ENCODE results near the gene GREB1.
A peak's percentile ranks its signal among the peaks of the same experiment; 100 is the strongest.

Gene GREB1

DNA sequence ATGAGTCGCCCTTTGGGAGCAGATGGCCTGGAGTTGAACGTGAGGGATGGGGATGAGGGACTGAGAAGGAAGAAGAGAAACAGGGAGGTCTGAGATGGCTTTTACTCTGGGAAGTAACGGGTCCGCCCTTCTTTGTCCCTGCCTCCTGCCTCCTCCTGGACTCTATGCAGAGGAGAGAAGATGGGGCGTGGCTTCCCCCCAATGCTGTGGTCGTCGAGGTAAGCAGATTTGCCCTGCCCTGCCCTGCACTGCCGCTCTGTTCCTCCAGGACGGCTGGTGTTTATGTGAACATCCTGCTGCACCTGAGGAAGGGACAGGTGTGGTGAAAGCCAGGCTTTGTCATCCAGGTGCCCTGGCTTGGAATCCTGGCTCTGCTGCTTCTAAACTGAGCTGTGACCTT, 149.6 kb downstream of the GREB1 start:
- DNase-seq (ENCODE audit: low spot score): no peak

GRCh38 chr2:11683966-11684365, 150.1 kb downstream of the GREB1 start:
- no peak for DNase-seq (ENCODE audit: low spot score)

DNA sequence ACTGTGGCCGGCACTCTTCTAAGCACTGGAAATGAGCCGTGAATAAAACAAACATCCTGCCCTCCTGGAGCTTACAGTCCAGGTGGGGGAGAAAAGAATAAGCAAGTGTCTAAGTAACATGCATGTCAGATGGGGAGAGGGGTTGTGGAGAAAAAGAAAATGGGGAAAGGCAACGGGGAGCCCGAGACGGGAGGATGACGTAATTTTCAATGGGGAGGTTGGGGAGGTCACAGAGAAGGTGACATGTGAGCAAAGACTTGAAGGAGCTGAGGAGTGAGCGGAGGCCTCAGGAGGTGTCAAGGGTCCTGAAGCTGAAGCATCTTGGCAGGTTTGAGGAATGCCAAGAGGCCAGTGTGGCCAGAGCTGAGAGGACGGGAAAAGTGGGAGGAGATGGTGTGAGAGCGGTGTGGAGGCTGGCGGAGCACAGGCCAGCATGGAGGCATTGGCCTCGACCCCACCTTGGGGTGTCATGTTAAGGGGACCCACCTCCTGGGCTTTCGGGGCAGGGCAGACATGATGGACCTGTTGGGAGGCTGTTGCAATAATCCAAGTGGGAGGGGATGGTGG, 151.1 kb downstream of the GREB1 start:
- DNase-seq (ENCODE audit: low spot score): no peak

DNA sequence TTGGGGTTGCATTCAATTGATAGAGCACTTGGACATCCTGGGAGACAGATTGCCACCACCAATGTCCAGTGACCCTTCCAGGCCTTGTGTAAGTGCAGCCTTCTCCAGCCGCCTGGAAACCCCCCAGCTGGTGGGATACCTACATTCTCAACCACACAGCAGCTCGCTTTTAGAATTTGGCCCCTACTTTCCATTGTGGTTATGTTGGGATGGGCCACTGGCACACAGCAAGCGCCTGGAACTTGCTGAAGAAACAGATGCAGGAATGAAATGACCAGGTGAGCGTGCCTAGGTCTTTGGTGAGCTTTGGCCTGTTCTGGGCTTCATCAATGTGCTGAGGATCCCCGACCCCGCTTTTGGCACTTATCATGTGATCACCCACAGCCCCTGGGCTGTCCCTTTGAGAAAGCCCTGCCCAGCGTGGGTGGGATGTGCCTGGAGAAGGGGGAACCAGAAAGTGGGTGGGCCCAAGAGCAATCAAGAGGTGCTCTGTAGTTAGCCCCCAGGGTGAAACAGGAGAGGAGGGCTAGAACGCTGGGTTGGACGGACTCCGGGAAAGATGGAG, 152.1 kb downstream of the GREB1 start:
- DNase-seq (ENCODE audit: low spot score): no peak

- DNase-seq (ENCODE audit: low spot score): no peak
Measured at GRCh38 chr2:11687736-11688135, 153.9 kb downstream of the GREB1 start.

DNA sequence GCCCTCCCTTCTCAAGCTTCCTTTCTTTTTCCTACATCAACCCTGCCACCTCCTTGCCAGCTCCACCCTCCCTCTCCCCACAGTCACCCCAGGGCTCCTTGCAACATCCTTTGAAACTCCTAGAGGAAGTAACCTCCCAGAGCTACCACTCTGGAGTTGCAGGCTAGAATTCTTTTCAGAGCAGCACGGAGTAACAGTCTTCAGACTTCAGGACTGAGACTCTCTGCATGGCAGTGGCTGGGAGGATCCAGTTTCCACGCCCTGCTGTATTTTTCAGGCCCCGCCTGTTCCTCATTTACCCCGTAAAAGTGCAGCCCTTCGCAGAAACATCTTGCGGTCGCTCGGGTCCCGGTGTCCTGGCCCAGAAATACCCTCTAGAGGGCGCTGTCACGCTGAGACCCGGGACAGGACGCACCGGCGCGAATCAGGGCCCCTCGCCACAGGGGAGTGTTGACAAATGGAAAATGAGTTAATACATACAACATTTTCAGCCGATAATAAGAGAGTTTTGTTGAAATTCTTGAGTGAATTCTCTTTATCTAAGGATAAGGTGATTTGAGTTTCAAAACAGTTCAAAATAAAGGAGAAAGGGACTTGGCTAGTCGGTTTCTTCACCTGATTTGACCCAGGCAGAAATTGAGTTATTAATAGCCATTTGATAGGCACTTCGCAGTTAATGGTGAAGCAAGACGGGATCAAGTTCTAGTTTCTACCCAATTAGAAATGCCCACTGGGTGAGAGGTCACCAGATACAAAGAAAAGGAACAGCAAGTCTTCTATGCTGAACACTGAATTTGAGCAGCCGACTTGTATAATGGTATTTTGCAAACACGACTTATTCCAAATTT, 154.6 kb downstream of the GREB1 start:
- DNase-seq (ENCODE audit: low spot score): peak; percentile 64

- no peak for DNase-seq (ENCODE audit: low spot score)
Measured at GRCh38 chr2:11691076-11691660, 157.3 kb downstream of the GREB1 start.

Small RNA genes within 50 kb of the gene (small RNA-seq; reads per million reads assigned to genes)
- gene MIR4429: 0 to 0.04 reads per million in 2 experiments
- 0.03 to 1.7 reads per million in 2 experiments for gene RN7SL674P
- gene RNA5SP84: 0.03 to 0.13 reads per million in 2 experiments
- gene RNU2-13P: 0.60 to 38.0 reads per million in 2 experiments

All from SK-N-DZ (cell line).